Skeletal muscle tissue (tissue), 4 donors: ENCODE results near the gene DMD. TPM values are rescaled to one million over a fixed set of nuclear protein-coding genes. Genes with fewer than 3 reads are reported as not detected.
"Not testable (repeated sequence)": the region's sequence is repeated elsewhere in the genome, so short reads cannot be mapped to it uniquely, and the experiment has no call there.

ENCODE experiments used
- H3K27ac ChIP-seq: one replicate; pipeline ENCODE4 v1.7.0; 2013; ENCODE audit warnings: mild to moderate bottlenecking, low read depth, low read length, inconsistent platforms
- H3K27me3 ChIP-seq, 3 donors: one replicate each; pipeline ENCODE4 v1.7.0; 2013; ENCODE audit warnings: low read length in 3 of 3; ENCODE audit not compliant: control insufficient read depth in 3 of 3, insufficient read depth in 3 of 3
- H3K36me3 ChIP-seq, 3 donors: one replicate each; pipeline ENCODE4 v1.7.0; 2013; ENCODE audit warnings: low read length in 3 of 3; ENCODE audit not compliant: control insufficient read depth in 3 of 3, insufficient read depth in 3 of 3
- H3K4me1 ChIP-seq, 3 donors: one replicate each; pipeline ENCODE4 v1.7.0; 2013; ENCODE audit warnings: low read length in 3 of 3, mild to moderate bottlenecking in 3 of 3; ENCODE audit not compliant: control insufficient read depth in 3 of 3, insufficient read depth in 3 of 3
- H3K4me3 ChIP-seq, 3 donors: one replicate each; pipeline ENCODE4 v1.7.0; 2013; ENCODE audit warnings: low read length in 3 of 3
- H3K9ac ChIP-seq, 3 donors: one replicate each; pipeline ENCODE4 v1.7.0; 2013; ENCODE audit warnings: low read length in 3 of 3, mild to moderate bottlenecking in 3 of 3, moderate library complexity in 2 of 3, low read depth in 1 of 3
- H3K9me3 ChIP-seq, 3 donors: one replicate each; pipeline ENCODE4 v1.7.0; 2013; ENCODE audit warnings: low read length in 3 of 3; ENCODE audit not compliant: control insufficient read depth in 3 of 3
- total RNA-seq: library from RNA; depleted of rRNA; stranded (reverse); fragments of >200 nt; gene quantifications from one replicate; pipeline ENCODE4 v1.2.3, GENCODE V29; 2014
- donor health status: Osteomylitis.

The DMD gene
- total RNA-seq, 1 donor from 2014 or later = 190 TPM

DNA sequence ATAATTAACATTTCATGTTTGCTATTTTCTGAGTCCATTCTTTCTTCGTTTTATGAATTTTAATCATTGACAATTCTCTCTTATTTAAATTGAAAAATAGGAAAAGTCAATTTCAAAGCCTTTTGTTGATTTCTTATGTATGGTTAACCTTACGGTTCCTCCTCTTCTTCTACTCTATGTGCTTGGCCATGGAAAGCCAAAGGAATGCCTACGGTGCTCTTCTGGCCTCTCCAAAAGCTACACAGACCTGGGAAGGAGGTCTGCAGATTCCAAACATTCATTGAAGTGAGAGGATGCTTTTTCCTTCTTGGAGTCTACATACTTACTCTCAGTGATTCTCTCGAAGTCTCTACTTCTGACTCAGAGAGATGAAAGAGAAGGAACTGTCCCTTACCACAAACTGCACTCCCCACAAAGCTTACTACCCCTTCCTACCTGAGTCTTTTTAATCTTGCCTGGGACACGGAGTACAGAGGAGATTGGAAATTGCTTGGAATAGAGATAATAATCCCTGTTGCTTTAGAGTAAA is 1276.4 kb downstream of the DMD start:
- Histone ChIP-seq H3K9ac (no peak overlapping the region), H3K4me1 (no peaks in the 10 kb centered on the region), H3K27me3 (no peaks in the 10 kb centered on the region), H3K27ac (no peak overlapping the region), H3K9me3 (no peaks in the 10 kb centered on the region), H3K4me3 (no peak overlapping the region), H3K36me3 (no peaks in the 10 kb centered on the region)

GRCh38 chrX:31934015-31934414 is 1277.3 kb downstream of the DMD start:
- Histone ChIP-seq H3K27me3 (no peaks in the 10 kb centered on the region), H3K4me3 (no peak overlapping the region), H3K9ac (no peak overlapping the region), H3K36me3 (no peaks in the 10 kb centered on the region), H3K4me1 (no peaks in the 10 kb centered on the region), H3K9me3 (no peaks in the 10 kb centered on the region), H3K27ac (no peak overlapping the region)

GRCh38 chrX:31932769-31933168 is 1278.6 kb downstream of the DMD start:
- H3K9me3 ChIP-seq = no peaks in the 10 kb centered on the region

DNA sequence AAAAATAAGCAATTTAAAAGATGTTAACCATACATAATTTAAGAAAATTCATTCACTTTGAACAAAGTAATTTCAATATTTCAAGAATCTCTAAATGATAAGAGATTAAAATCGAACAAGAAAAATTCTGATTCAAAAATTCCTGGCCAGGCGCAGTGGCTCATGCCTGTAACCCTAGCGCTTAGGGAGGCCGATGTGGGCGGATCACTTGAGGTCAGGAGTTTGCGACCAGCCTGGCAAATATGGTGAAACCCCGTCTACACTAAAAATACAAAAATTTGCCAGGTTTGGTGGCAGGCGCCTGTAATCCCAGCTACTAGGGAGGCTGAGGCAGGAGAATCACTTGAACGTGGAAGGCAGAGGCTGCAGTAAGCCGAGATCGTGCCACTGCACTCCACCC is 1279.0 kb downstream of the DMD start:
- H3K9ac ChIP-seq, H3K4me1 ChIP-seq, H3K27me3 ChIP-seq, H3K36me3 ChIP-seq, H3K27ac ChIP-seq, H3K4me3 ChIP-seq, H3K9me3 ChIP-seq: not testable (repeated sequence)

More at GRCh38 chrX:31932769-31933168, 1278.6 kb downstream of the DMD start:
- Histone ChIP-seq H3K27me3 (no peaks in the 10 kb centered on the region), H3K4me3 (no peak overlapping the region), H3K36me3 (no peaks in the 10 kb centered on the region), H3K4me1 (no peaks in the 10 kb centered on the region), H3K27ac (no peak overlapping the region), H3K9ac (no peak overlapping the region)

DNA sequence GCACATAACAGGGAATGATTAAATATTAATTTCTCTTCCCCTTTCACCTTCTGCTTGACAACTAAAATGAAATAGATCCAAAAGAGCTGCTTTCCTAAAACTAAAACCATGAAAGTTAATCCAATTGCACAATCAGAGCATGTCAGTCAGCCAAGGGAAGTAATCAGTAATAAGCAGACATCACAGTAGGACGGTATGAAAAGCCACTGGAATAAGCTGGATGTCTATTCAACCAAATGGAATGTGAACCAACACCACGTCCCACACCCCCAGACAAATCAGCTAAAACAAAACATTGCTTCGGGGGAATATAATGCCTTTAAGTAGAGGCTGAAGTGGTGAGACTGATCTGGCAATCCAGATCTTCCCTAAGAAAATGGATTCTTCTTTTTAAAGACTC is 1280.1 kb downstream of the DMD start:
- Histone ChIP-seq H3K36me3 (no peaks in the 10 kb centered on the region), H3K4me3 (no peak overlapping the region)

GRCh38 chrX:31929366-31929765 is 1282.0 kb downstream of the DMD start:
- Histone ChIP-seq H3K9ac (no peak overlapping the region), H3K4me3 (no peak overlapping the region), H3K9me3 (no peaks in the 10 kb centered on the region), H3K27ac (no peak overlapping the region), H3K27me3 (no peaks in the 10 kb centered on the region), H3K36me3 (no peaks in the 10 kb centered on the region), H3K4me1 (no peaks in the 10 kb centered on the region)

More for the DNA sequence above, 1280.1 kb downstream of the DMD start:
- Histone ChIP-seq H3K9ac (no peak overlapping the region), H3K4me1 (no peaks in the 10 kb centered on the region), H3K27me3 (no peaks in the 10 kb centered on the region), H3K27ac (no peak overlapping the region), H3K9me3 (no peaks in the 10 kb centered on the region)

DNA sequence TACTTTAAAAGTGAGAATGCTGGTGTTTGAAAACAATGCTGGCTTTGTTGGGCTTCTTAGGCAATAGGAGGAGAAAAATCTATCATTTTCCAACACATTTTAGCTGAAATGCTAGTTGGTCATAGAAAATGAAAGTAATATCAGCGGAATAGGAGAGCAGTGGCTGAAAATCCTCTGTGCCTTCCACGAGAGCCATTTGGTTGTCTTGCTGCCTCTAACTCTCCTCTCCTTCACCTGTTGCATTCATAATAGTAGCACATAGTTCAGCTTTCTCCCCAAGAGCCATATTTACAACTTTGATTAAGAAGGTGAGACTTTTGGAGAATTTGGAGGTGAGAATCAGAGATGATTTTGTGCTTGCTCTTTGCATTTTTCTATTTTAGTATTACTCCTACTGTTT is 1290.1 kb downstream of the DMD start:
- Histone ChIP-seq H3K27ac (no peak overlapping the region), H3K4me3 (no peak overlapping the region), H3K4me1 (no peaks in the 10 kb centered on the region), H3K9me3 (no peaks in the 10 kb centered on the region), H3K36me3 (no peaks in the 10 kb centered on the region), H3K27me3 (no peaks in the 10 kb centered on the region), H3K9ac (no peak overlapping the region)

DNA sequence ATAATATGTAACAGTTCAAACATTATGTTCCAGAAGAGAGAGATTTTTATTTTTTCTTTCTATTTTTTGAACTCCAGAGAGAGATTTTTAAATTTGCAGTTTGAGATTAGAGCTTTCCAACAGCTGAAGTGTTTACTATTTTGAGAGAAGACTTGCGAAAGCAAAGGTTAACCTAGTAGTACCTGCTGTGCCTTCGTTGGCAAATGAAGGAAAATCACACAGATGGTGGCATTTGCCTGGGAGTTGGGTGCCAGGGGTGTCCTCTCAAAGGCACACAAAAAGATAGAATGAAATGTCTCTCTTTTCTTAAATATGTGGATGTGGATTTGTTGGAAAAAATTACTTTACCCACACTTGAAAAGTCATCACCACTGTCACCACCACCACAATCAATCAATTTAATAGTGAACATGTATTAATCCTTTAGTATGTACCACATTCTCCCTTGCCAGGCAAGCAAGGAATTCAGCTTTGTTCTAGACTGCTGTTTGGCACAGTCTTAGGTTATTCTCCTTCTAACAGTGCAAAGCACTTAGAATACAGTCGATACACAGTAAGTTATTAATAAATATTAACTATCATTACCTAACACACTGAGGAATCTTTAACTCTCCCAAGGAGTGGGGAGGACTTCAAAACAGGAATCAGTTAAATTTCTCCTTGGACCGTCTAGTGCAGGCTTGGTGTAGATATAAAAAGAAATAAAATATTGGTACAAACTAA is 1301.3 kb downstream of the DMD start:
- H3K27ac ChIP-seq = no peak overlapping the region
- H3K36me3 ChIP-seq = peaks cover 0 to 3% (median 0%) of the 10 kb centered on the region in 3 donors
- H3K4me3 ChIP-seq = no peak overlapping the region
- H3K4me1 ChIP-seq = peaks cover 0 to 2% (median 2%) of the 10 kb centered on the region in 3 donors
- H3K9me3 ChIP-seq = no peaks in the 10 kb centered on the region
- H3K27me3 ChIP-seq = no peaks in the 10 kb centered on the region
- H3K9ac ChIP-seq = no peak overlapping the region

GRCh38 chrX:31894152-31894551 is 1317.2 kb downstream of the DMD start:
- H3K9ac ChIP-seq = no peak overlapping the region
- no peaks in the 10 kb centered on the region for H3K27me3 ChIP-seq
- no peak overlapping the region for H3K27ac ChIP-seq
- no peaks in the 10 kb centered on the region for H3K4me1 ChIP-seq
- H3K9me3 ChIP-seq = no peaks in the 10 kb centered on the region
- H3K4me3 ChIP-seq = no peak overlapping the region
- H3K36me3 ChIP-seq = no peaks in the 10 kb centered on the region

DNA sequence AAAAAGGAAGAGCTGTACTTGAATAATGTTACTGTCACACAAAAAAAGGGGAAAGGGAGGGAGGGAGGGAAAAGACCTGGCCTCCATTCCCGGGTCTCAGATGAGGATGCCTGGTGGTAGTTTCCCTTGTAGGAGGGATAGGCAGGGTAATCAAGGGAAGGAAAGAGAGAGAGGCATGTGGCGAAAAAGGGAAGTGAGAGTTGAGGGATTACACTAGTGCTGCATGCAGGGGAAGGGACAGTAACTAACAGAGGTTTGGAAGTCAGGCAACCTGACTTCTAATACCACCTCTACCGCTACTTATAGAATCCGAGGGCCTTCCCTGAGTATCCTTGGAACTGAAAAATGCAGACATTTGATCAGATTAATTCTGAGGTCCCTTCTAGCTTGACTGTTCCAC is 1317.8 kb downstream of the DMD start:
- H3K9me3 ChIP-seq = no peaks in the 10 kb centered on the region
- H3K27ac ChIP-seq = no peak overlapping the region
- H3K27me3 ChIP-seq = no peaks in the 10 kb centered on the region
- H3K9ac ChIP-seq = no peak overlapping the region
- no peaks in the 10 kb centered on the region for H3K36me3 ChIP-seq
- no peaks in the 10 kb centered on the region for H3K4me1 ChIP-seq
- no peak overlapping the region for H3K4me3 ChIP-seq
